ENCODE results near the gene GNPDA2.

The GNPDA2 gene

DNA sequence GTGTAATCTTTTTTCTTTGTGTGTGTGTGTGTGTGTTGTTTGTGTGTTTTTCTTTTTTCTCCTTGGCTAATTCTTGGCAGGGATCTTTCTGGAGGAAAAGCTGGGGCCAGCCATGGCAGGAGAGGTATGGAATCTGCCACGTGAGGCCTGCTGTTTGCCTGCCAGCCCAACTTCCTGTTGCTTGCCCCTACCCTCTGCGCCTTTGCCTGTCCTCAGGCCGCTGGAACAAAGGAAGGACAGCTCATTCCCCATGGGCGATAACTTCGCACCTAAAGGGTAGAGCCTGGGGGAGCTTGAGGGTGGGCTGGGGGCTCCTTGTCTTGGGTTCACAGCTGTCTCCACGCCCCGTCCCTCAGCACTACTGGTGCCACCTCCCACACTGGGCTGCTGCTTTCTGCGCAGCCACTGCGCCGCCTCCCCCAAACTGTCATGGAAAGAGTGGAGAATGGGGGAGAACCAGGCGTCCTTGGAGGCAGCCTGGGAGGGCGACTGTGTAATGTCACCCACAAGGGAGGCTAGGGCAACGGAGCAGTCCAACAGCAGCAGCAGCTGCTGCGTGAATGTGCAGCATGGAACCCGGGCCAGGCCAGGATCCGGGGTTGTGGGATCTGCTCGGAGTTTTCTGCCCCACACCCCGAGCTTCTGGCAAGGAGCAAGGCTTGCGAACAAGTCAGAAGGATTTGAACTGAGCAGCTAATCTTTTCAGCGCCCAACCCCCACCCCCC, 62.7 kb downstream of the GNPDA2 start:
- Histone ChIP-seq H3K79me2 (ENCODE audit: control insufficient read depth, low read length) (no peaks in the 10 kb centered on the region), H3K27me3 (ENCODE audit: control insufficient read depth, low read length) (no peaks in the 10 kb centered on the region), H3K4me1 (ENCODE audit: control insufficient read depth, low read length) (no peaks in the 10 kb centered on the region), H4K20me1 (ENCODE audit: control insufficient read depth, insufficient read depth, low read depth, low read length) (no peaks in the 10 kb centered on the region), H3K36me3 (ENCODE audit: control insufficient read depth, low read length) (no peaks in the 10 kb centered on the region), H3K9me2 (replicated peaks; ENCODE audit: control insufficient read depth, low read length) (no peaks in the 10 kb centered on the region), H3K4me2 (ENCODE audit: low read length) (no peak overlapping the region), H3K9me3 (ENCODE audit: control insufficient read depth, insufficient read depth, low read length) (no peaks in the 10 kb centered on the region), H3K4me3 (ENCODE audit: low read length) (no peak overlapping the region), H3K27ac (ENCODE audit: low read depth, low read length) (no peak overlapping the region), H3F3A (ENCODE audit: control insufficient read depth, insufficient read depth) (no peaks in the 10 kb centered on the region)
- TF ChIP-seq, protein P1, sequence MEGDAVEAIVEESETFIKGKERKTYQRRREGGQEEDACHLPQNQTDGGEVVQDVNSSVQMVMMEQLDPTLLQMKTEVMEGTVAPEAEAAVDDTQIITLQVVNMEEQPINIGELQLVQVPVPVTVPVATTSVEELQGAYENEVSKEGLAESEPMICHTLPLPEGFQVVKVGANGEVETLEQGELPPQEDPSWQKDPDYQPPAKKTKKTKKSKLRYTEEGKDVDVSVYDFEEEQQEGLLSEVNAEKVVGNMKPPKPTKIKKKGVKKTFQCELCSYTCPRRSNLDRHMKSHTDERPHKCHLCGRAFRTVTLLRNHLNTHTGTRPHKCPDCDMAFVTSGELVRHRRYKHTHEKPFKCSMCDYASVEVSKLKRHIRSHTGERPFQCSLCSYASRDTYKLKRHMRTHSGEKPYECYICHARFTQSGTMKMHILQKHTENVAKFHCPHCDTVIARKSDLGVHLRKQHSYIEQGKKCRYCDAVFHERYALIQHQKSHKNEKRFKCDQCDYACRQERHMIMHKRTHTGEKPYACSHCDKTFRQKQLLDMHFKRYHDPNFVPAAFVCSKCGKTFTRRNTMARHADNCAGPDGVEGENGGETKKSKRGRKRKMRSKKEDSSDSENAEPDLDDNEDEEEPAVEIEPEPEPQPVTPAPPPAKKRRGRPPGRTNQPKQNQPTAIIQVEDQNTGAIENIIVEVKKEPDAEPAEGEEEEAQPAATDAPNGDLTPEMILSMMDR (IDR thresholded peaks at IDR 0.05; ENCODE audit: low read depth, low read length, poor library complexity, severe bottlenecking), result no peak
- TF ChIP-seq EZH2phosphoT487 (IDR thresholded peaks at IDR 0.05; ENCODE audit: borderline replicate concordance, low read length), result no peak

DNA sequence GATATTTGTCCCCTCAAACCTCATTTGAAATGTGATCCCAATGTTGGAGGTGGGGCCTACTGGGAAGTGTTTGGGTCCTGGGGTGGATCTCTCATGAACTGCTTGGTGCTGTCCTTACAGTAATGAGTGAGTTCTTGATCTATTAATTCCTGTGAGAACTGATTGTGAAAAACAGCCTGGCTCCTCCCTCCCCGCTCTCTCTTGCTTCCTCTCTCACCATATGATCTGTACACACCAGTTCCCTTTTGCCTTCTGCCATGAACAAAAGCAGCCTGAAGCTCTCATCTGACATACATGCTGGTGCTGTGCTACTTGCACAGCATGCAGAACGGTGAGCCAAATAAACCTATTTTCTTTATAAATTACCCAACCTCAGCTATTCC, 63.7 kb downstream of the GNPDA2 start:
- Histone ChIP-seq H3K27me3 (ENCODE audit: control insufficient read depth, low read length) (no peaks in the 10 kb centered on the region), H4K20me1 (ENCODE audit: control insufficient read depth, insufficient read depth, low read depth, low read length) (no peaks in the 10 kb centered on the region), H3K4me3 (ENCODE audit: low read length) (no peak overlapping the region), H3K27ac (ENCODE audit: low read depth, low read length) (no peak overlapping the region), H3F3A (ENCODE audit: control insufficient read depth, insufficient read depth) (no peaks in the 10 kb centered on the region), H3K4me1 (ENCODE audit: control insufficient read depth, low read length) (no peaks in the 10 kb centered on the region), H3K36me3 (ENCODE audit: control insufficient read depth, low read length) (no peaks in the 10 kb centered on the region), H3K79me2 (ENCODE audit: control insufficient read depth, low read length) (no peaks in the 10 kb centered on the region), H3K4me2 (ENCODE audit: low read length) (no peak overlapping the region), H3K9me3 (ENCODE audit: control insufficient read depth, insufficient read depth, low read length) (no peaks in the 10 kb centered on the region), H3K9me2 (replicated peaks; ENCODE audit: control insufficient read depth, low read length) (no peaks in the 10 kb centered on the region)
- TF ChIP-seq EZH2phosphoT487 (IDR thresholded peaks at IDR 0.05; ENCODE audit: borderline replicate concordance, low read length), result no peak
- TF ChIP-seq, protein P1 (IDR thresholded peaks at IDR 0.05; ENCODE audit: low read depth, low read length, poor library complexity, severe bottlenecking), result no peak

DNA sequence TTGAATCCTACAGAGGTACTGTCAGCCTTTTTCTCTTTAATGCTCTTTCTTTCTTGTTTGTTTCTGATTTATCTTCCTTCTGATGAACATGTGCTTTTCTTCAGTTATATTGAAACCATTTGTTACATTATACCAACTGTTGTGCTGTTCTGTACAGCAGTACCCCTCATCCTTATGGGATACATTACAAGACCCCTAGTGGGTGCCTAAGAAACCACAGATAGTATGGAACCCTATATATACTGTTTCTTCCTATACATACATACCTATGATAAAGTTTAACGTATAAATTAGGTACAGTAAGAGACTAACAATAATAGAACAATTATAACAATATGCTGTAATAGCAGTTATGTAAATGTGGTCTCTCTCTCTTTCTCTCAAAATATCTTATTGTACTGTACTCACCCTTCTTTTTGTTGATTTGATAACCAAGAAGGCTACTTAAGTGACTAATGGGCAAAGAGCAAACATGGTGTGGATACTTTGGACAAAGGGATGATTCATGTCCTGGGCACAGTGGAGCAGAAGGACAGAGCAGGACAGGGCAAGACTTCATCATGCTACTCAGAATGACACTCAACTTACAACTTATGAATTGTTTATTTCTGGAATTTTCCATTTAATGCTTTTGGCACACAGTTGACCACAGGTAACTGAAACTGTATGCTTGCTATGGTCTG, 64.3 kb downstream of the GNPDA2 start:
- Histone ChIP-seq H3K36me3 (ENCODE audit: control insufficient read depth, low read length) (no peaks in the 10 kb centered on the region), H3K4me3 (ENCODE audit: low read length) (no peak overlapping the region), H3K4me2 (ENCODE audit: low read length) (no peak overlapping the region), H3K27ac (ENCODE audit: low read depth, low read length) (no peak overlapping the region), H3K79me2 (ENCODE audit: control insufficient read depth, low read length) (no peaks in the 10 kb centered on the region), H3K27me3 (ENCODE audit: control insufficient read depth, low read length) (no peaks in the 10 kb centered on the region), H3K9me3 (ENCODE audit: control insufficient read depth, insufficient read depth, low read length) (no peaks in the 10 kb centered on the region), H3K9me2 (replicated peaks; ENCODE audit: control insufficient read depth, low read length) (no peaks in the 10 kb centered on the region), H3F3A (ENCODE audit: control insufficient read depth, insufficient read depth) (no peaks in the 10 kb centered on the region), H4K20me1 (ENCODE audit: control insufficient read depth, insufficient read depth, low read depth, low read length) (no peaks in the 10 kb centered on the region), H3K4me1 (ENCODE audit: control insufficient read depth, low read length) (no peaks in the 10 kb centered on the region)
- TF ChIP-seq, protein P1 (IDR thresholded peaks at IDR 0.05; ENCODE audit: low read depth, low read length, poor library complexity, severe bottlenecking), result no peak
- no peak for TF ChIP-seq EZH2phosphoT487 (IDR thresholded peaks at IDR 0.05; ENCODE audit: borderline replicate concordance, low read length)
